HepG2 (cell line): ENCODE data around the gene MTA1. TPM values are rescaled to one million over a fixed set of nuclear protein-coding genes. Genes with fewer than 3 reads are reported as not detected.
A peak's percentile ranks its signal among the peaks of the same experiment; 100 is the strongest.

Experiments
- CENPX ChIP-seq: sonication (generic); formaldehyde crosslinking; IDR thresholded peaks from 2 replicates; pipeline ENCODE4 v1.9.0; 2021; ENCODE audit warnings: mild to moderate bottlenecking, missing genetic modification reagents, moderate library complexity
- DMAP1 ChIP-seq: IDR thresholded peaks from 2 replicates; pipeline ENCODE4 v1.6.1; 2016
- FLYWCH1 ChIP-seq: sonication (generic); formaldehyde crosslinking; IDR thresholded peaks from 2 replicates; pipeline ENCODE4 v1.8.1; 2023; ENCODE audit warnings: mild to moderate bottlenecking, missing genetic modification reagents
- GTF3A ChIP-seq: sonication (generic); formaldehyde crosslinking; conservative IDR thresholded peaks from 2 replicates; pipeline ENCODE4 v1.4.0; 2020; ENCODE audit warnings: mild to moderate bottlenecking, missing genetic modification reagents
- HNRNPH1 ChIP-seq: fragments of 200-400 bp; formaldehyde crosslinking; optimal IDR thresholded peaks from 2 replicates; pipeline ENCODE3; 2017; ENCODE audit warnings: mild to moderate bottlenecking, low read depth, low read length
- MIXL1 ChIP-seq: IDR thresholded peaks from 2 replicates; pipeline ENCODE4 v1.6.1; 2016
- PHF20 ChIP-seq: sonication (generic); formaldehyde crosslinking; IDR thresholded peaks from 2 replicates; pipeline ENCODE4 v1.5.0; 2020; ENCODE audit warnings: mild to moderate bottlenecking, missing genetic modification reagents
- RARG ChIP-seq: sonication (generic); formaldehyde crosslinking; IDR thresholded peaks from 2 replicates; pipeline ENCODE4 v1.4.0; 2020; ENCODE audit warnings: low read depth, mild to moderate bottlenecking, missing genetic modification reagents
- REL ChIP-seq: sonication (generic); formaldehyde crosslinking; conservative IDR thresholded peaks from 2 replicates; pipeline ENCODE4 v1.8.0; 2022; ENCODE audit warnings: mild to moderate bottlenecking, missing genetic modification reagents, moderate library complexity
- SATB2 ChIP-seq: sonication (generic); formaldehyde crosslinking; IDR thresholded peaks from 2 replicates; pipeline ENCODE4 v1.5.0; 2020; ENCODE audit warnings: missing genetic modification reagents
- SPEN ChIP-seq: sonication (generic); formaldehyde crosslinking; IDR thresholded peaks from 2 replicates; pipeline ENCODE4 v1.5.1; 2020; ENCODE audit warnings: low read depth, mild to moderate bottlenecking, missing genetic modification reagents
- ZBTB25 ChIP-seq: IDR thresholded peaks from 2 replicates; pipeline ENCODE4 v1.6.1; 2018; ENCODE audit warnings: missing genetic modification reagents
- ZMYM2 ChIP-seq: sonication (generic); formaldehyde crosslinking; IDR thresholded peaks from 2 replicates; pipeline ENCODE4 v1.8.0; 2022; ENCODE audit warnings: mild to moderate bottlenecking, missing genetic modification reagents
- ZNF263 ChIP-seq: sonication (generic); formaldehyde crosslinking; IDR thresholded peaks from 2 replicates; pipeline ENCODE4 v1.4.0; 2020; ENCODE audit warnings: missing genetic modification reagents
- ZNF280D ChIP-seq: sonication (generic); formaldehyde crosslinking; IDR thresholded peaks from 2 replicates; pipeline ENCODE4 v1.5.1; 2020; ENCODE audit warnings: mild to moderate bottlenecking, missing genetic modification reagents
- ZNF605 ChIP-seq: sonication (generic); formaldehyde crosslinking; IDR thresholded peaks from 2 replicates; pipeline ENCODE4 v1.8.0; 2022; ENCODE audit warnings: mild to moderate bottlenecking, missing genetic modification reagents
- ZNF678 ChIP-seq: sonication (generic); formaldehyde crosslinking; IDR thresholded peaks from 2 replicates; pipeline ENCODE4 v1.4.0; 2020; ENCODE audit warnings: mild to moderate bottlenecking, missing genetic modification reagents
- ZNF747 ChIP-seq: sonication (generic); formaldehyde crosslinking; IDR thresholded peaks from 2 replicates; pipeline ENCODE4 v1.8.1; 2023; ENCODE audit warnings: missing genetic modification reagents, mild to moderate bottlenecking, borderline replicate concordance
- ZSCAN5A ChIP-seq: sonication (generic); formaldehyde crosslinking; IDR thresholded peaks from 2 replicates; pipeline ENCODE4 v1.8.0; 2022; ENCODE audit warnings: mild to moderate bottlenecking, missing genetic modification reagents, borderline replicate concordance
- polyA plus RNA-seq, 8 experiments: library from polyadenylated mRNA; depleted of rRNA in 3 of 8; stranded (reverse) in 7 of 8; unstranded in 1 of 8; fragments of >200 nt; fragmentation: Illumina TruSeq in 4 of 8; extraction: Trizol in 4 of 8; gene quantifications; 2 replicates each; pipeline versions ENCODE4 v1.2.1 to v1.2.3, GENCODE V29; 2011 to 2016; ENCODE audit warnings: low read depth in 4 of 8, missing spikeins in 1 of 8, mixed read lengths in 1 of 8; ENCODE audit not compliant: insufficient read depth in 1 of 8
- total RNA-seq, 5 experiments: library from RNA; depleted of rRNA; stranded (reverse); fragments of >200 nt; fragmentation: Illumina TruSeq; extraction: Trizol; gene quantifications; 2 replicates each; pipeline ENCODE4 v1.2.3, GENCODE V29; 2016; ENCODE audit warnings: low read depth in 1 of 5
- TF ChIP-seq, protein P1 (sequence below): IDR thresholded peaks from 2 replicates; pipeline ENCODE4 v1.6.1; 2018; ENCODE audit warnings: missing genetic modification reagents, mild to moderate bottlenecking, missing compliant biosample characterization
- TF ChIP-seq, protein P2 (sequence below): sonication (generic); formaldehyde crosslinking; conservative IDR thresholded peaks from 2 replicates; pipeline ENCODE4 v1.8.0; 2022; ENCODE audit warnings: mild to moderate bottlenecking, moderate library complexity, missing genetic modification reagents

MTA1 gene
- total and polyA plus RNA-seq, 2 of the 13 experiments (the other 11 are each of a cell fraction or from before 2014, with no cell fraction given) = 35.2 to 85.8 TPM

DNA sequence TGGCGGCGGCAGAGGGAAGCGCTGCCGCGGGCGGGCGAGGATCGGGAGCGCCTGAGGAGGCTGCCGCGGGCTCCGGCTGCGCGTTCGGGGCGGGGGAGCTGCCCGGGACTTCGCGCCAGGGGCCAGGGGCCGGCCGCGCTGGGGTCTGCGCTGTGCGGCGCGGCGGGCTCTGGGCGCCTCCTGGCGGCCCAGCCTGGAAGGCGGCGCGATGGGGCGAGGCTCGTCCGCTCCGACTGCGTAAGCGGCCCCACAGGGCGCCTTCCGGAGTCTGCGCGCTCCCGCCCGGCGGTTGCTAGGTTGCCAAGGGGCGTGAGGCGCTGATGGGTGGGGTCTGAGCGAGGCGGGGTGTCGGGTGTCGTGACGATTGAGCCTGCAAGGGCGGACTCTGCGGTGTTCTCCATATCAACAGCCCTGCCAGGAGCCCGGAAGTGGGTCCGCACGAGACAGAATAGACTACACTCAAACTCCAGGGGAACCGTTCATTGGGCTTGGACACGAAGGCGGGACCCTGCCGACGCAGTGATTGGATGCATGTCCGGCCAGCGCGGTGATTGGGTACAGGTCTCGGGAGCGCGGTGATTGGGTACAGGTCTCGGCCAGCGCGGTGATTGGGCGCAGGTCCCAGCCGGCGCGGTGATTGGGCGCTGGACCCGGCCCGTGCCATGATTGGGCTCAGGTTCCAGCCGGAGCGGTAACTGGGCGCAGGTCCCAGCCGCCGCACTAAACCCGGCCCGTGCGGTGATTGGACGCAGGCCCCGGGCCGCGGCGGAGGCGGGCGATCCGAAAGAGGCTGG, 71.1 kb downstream of the MTA1 start, which contains the start of gene TEDC1 (continued):
- TF ChIP-seq, protein P1, sequence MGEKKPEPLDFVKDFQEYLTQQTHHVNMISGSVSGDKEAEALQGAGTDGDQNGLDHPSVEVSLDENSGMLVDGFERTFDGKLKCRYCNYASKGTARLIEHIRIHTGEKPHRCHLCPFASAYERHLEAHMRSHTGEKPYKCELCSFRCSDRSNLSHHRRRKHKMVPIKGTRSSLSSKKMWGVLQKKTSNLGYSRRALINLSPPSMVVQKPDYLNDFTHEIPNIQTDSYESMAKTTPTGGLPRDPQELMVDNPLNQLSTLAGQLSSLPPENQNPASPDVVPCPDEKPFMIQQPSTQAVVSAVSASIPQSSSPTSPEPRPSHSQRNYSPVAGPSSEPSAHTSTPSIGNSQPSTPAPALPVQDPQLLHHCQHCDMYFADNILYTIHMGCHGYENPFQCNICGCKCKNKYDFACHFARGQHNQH (CRISPR knock-in tag) = peak; percentile 86
- peak; percentile 56; the same call in 1 of the 2 replicates for TF ChIP-seq GTF3A (CRISPR knock-in tag)
- peak; percentile 80 for TF ChIP-seq SPEN (CRISPR knock-in tag)
- TF ChIP-seq ZNF263 = peak; percentile 13; the same call in 1 of the 2 replicates
- TF ChIP-seq ZNF678 (CRISPR knock-in tag) = peak; percentile 49; the same call in 1 of the 2 replicates
- peak; percentile 95; the same call in 1 of the 2 replicates for TF ChIP-seq FLYWCH1
- TF ChIP-seq PHF20 (CRISPR knock-in tag) = peak; percentile 82
- TF ChIP-seq, protein P2, sequence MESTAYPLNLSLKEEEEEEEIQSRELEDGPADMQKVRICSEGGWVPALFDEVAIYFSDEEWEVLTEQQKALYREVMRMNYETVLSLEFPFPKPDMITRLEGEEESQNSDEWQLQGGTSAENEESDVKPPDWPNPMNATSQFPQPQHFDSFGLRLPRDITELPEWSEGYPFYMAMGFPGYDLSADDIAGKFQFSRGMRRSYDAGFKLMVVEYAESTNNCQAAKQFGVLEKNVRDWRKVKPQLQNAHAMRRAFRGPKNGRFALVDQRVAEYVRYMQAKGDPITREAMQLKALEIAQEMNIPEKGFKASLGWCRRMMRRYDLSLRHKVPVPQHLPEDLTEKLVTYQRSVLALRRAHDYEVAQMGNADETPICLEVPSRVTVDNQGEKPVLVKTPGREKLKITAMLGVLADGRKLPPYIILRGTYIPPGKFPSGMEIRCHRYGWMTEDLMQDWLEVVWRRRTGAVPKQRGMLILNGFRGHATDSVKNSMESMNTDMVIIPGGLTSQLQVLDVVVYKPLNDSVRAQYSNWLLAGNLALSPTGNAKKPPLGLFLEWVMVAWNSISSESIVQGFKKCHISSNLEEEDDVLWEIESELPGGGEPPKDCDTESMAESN (CRISPR knock-in tag) = peak; percentile 85; the same call in 1 of the 2 replicates
- peak; percentile 11; the same call in 1 of the 2 replicates for TF ChIP-seq REL (CRISPR knock-in tag)
- TF ChIP-seq DMAP1 (CRISPR knock-in tag) = 0 out of 2 replicates have a peak, but pooled peaks have one; percentile 18
- peak; percentile 59; the same call in 1 of the 2 replicates for TF ChIP-seq ZNF280D (CRISPR knock-in tag)
- peak; percentile 44 for TF ChIP-seq MIXL1
- 0 out of 2 replicates have a peak, but pooled peaks have one; percentile 44 for TF ChIP-seq ZNF605 (CRISPR knock-in tag)
- TF ChIP-seq ZMYM2 (CRISPR knock-in tag) = no peak
- 0 out of 2 replicates have a peak, but pooled peaks have one; percentile 57 for TF ChIP-seq ZBTB25 (CRISPR knock-in tag)
- peak; percentile 71 for TF ChIP-seq ZNF747
- peak; percentile 36 for TF ChIP-seq HNRNPH1
- TF ChIP-seq SATB2 = no peak
- no peak for TF ChIP-seq CENPX (CRISPR knock-in tag)
- peak; percentile 97 for TF ChIP-seq ZSCAN5A (CRISPR knock-in tag)
- TF ChIP-seq RARG (CRISPR knock-in tag) = no peak
